GM21723 (cell line): Measurements from ENCODE around the gene TBX4.
"Not testable (repeated sequence)": the region's sequence is repeated elsewhere in the genome, so short reads cannot be mapped to it uniquely, and the experiment has no call there.

ENCODE experiments used
- ATAC-seq: cut with Tn5 transposase; IDR thresholded peaks from one replicate; pipeline ENCODE4 v1.9.1; 2021; ENCODE audit warnings: mild to moderate bottlenecking, moderate library complexity; ENCODE audit not compliant: unreplicated experiment

TBX4 gene

DNA sequence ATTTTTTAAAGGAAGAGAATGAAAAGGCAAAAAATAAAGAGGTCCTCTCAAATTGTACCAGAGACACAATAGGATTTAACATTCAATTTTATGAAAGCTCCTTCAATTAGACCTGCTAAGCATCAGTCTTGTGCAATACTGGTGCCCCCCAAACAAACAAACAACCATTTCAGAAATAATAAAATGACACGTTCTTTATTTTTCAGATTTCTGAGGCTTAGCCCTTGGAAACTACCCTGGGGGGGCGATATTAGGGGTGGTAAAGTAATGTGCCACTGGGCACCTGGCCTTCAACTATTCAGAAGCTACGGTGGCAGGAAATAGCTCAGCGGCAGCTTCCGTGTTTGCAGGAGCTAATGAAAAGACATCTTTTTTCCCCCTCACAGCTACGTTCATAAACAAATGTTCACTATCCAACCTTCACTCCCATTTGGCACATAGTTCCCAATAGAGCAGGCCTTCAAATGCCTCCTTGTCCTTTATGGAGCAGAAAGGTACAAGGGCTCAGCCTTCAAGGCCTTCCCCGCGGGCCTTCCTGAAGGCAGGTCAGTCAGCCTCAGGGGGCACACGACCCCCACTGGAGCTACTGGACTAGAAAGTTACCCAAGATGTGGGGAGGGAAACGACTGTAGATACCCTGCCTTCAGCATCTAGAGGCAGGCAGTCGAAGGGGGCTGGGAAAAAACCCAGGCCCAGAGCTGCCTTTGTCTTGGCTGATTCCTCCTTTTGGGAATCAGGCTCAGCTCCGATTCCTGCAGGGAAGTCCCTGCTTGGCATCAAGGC is 44.1 kb downstream of the TBX4 start:
- ATAC-seq, result no peak

DNA sequence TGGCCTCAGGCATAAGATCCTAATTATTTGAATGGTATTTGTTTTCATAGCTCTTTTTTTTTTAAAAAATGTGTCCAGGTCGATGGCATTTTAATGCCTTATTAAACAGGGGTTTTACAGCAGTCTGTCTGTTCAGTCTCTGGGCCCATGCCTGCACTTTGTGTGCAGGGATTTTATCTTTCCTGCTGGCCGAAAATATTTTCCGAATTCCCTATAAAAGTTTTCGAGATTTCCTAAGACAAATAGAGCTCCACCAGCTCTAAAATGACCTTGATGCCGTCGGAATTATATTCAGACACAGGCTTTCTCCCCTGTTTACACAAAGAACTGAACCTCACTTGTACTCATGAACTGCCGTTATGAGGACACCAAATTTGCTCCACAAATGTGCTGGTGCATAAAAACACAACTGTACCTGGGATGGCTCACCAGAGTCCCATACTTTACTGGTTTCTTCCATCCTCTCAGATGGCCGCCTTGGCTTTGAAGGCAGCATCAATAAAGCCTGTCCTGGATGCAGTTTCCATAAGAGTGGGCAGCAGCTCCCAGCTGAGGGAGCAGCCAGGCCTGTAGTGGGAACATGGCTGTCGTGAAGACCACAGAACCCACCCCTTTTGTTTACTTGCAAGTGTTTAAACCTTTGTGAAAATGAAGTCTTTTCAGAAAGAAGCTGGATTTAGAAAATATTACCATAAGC is 44.9 kb downstream of the TBX4 start:
- no peak for ATAC-seq

DNA sequence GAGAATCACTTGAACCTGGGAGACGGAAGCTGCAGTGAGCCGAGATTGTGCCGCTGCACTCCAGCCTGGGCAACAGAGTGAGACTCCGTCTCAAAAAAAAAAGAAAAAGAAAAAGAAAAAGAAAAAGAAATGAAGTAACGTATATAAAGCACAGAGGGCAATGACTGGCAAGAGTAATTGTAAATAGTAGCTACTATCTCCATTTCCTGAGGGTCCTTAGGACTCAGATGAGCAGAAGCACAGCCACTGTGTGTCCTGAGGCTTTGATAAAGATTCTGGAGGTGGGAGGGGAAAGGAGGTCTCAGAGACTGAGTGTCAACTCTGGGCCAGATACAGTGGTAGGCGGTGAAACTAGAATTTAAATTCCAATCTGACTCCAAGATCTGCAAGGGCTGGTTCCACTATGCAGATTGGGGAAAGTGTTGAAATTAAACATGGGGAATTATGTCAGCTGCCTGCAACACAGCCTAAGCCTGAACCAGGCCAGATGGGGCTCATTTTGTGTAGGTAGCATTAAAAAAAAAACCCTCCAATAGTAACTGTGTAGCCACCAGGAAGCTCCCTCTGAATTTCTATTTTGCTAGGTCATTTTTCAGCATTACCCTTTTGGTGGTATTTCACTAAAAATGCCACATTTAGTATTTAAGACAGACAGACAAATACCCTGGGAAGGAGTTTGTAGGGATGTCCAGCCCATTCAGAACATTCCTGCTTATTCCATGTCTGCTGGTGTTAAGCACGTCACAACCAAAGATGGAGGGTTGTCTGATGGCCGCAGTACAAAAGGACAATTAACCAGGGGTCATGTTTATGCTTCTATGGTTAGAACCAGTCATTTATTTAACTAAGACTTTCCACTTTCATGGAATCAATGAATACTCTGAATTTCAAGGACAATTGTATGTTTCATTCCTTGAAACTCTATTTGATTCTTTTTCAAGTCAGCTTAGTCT is 46.1 kb downstream of the TBX4 start:
- ATAC-seq, result no peak

- no peak for ATAC-seq
These were observed 47.4 kb downstream of the TBX4 start for GRCh38 chr17:61499632-61500031.

DNA sequence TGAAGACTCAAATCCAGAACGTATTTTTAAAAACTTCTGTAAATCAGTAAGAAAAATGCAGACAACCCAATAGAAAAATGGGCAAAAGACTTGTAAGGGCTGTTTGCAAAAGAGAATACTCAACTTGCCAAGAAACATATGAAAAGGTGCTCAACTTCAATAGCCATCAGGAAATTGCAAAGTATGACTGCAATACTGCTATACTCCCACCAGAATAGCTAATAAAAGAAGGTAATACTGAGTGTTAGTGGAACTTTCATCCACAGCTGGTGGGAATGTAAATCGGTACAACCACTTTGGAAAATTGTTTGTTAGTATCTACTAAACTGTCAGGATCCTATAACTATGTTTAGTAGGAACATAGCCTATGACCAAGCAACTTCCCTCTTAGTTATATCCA is 48.1 kb downstream of the TBX4 start:
- ATAC-seq, result no peak

GRCh38 chr17:61502292-61502691 is 50.1 kb downstream of the TBX4 start:
- ATAC-seq, result no peak

DNA sequence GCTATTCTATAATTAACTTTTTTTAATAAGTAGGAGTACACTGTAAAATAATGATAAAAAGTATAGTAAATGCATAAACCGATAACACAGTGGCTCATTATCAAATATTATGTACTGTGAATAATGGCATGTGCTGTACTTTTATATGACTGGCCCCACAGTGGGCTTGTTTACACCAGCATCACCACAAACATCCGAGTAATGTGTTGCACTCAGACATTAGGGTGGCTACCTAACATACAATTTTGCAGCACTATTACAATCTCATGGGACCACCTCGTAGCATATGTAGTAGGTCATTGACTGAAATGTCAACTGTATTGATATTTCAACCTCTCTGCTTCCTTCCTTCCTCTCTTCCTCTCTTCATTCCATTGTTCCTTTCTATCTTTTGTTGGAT is 51.7 kb downstream of the TBX4 start:
- no peak for ATAC-seq

DNA sequence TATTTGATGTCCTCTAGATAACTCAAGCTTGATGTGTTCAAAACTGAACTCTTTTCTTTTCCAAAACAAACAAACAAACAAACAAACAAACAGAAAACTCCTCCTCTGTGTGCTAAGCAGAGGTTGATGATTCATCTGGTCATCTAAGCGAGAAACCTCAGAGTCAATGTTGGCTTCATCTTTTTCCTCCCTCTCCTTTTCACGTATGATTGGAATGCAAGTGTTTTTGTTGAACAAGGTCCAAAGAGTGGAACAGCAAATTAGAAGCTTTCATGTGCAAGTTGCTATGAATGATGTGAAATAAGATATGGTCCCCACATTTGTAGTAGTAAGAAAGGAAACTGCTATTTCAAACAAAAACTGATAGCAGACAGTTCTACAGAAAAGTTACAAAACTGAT is 52.5 kb downstream of the TBX4 start:
- ATAC-seq, result no peak

DNA sequence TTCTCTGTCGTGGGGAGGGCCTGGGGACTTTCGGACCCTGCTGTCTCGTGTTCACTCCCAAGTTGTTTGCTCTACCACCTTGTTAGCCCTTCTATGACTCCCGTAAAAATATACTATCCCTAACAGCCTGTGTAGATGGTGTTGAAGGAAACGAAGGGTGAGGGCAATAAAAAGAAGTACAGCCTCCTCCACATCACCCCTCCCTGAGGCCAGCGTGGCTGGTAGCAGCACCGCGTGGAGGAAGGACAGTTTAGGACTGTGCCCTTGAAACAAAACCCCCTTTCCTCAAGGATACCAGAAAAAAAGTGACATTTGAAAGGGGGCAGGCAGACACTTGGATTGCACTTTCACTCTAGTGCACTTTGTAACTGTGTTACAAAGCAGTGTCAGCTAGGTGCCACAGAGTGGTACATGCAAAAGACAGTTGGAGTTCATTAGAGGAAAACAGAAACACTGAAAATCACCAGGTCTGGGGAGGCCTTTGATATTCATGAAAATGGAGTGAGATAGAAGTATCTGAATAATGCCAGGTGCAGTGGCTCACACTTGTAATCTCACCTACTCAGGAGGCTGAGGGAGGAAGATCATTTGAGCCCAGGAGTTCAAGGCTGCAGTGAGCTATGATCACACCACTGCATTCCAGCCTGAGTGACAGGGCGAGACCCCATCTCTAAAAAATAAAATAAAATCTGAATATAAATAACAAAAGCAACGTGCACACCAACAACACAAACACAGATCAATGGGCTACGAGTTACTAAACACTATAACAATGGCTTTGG is 53.8 kb downstream of the TBX4 start:
- no peak for ATAC-seq

GRCh38 chr17:61507383-61508066 is 55.3 kb downstream of the TBX4 start:
- no peak for ATAC-seq

DNA sequence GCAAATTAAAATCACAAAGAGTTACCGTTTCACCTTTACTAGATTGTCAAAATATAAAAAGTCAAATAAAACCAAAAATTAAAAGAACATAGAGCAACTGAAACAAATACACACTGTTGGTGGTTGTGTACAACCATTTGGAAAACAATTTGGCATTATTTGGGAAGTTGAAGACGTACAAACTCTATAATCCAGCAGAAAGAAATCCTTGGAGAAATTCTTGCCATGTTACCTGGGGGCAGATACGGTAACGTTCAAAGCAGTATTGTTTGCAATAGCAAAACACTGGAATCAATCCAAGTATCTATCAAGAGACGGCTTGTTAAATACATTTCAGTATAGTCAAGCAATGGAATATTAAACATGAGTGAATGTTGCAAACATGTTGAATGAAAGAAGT is 56.7 kb downstream of the TBX4 start:
- ATAC-seq, result no peak

GRCh38 chr17:61509454-61509853 is 57.2 kb downstream of the TBX4 start:
- ATAC-seq, result not testable (repeated sequence)

GRCh38 chr17:61510237-61510636 is 58.0 kb downstream of the TBX4 start:
- no peak for ATAC-seq

GRCh38 chr17:61510991-61511390 is 58.8 kb downstream of the TBX4 start:
- no peak for ATAC-seq

GRCh38 chr17:61511480-61512182 is 59.4 kb downstream of the TBX4 start:
- no peak for ATAC-seq

DNA sequence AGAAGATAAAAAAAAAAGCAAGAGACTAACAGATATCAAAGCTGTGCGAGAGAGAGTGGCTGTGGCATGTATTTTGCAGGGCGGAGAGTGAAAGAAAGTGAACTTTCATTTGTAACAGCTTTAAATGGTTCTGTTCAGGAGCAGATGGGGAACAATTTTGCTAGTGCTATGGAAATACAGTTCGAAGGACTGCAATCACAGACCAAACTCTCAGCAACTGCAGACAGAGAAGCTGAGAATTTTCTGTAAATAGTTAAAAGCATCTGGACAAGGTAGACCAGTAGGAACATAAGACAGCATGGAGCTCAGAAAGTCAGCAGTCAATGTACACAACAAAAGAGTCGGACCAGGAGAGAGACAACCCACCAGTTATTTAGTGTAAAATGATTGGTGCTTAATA is 62.3 kb downstream of the TBX4 start:
- ATAC-seq, result no peak

- ATAC-seq, result no peak
These were observed 65.0 kb downstream of the TBX4 start for GRCh38 chr17:61517265-61517664.

DNA sequence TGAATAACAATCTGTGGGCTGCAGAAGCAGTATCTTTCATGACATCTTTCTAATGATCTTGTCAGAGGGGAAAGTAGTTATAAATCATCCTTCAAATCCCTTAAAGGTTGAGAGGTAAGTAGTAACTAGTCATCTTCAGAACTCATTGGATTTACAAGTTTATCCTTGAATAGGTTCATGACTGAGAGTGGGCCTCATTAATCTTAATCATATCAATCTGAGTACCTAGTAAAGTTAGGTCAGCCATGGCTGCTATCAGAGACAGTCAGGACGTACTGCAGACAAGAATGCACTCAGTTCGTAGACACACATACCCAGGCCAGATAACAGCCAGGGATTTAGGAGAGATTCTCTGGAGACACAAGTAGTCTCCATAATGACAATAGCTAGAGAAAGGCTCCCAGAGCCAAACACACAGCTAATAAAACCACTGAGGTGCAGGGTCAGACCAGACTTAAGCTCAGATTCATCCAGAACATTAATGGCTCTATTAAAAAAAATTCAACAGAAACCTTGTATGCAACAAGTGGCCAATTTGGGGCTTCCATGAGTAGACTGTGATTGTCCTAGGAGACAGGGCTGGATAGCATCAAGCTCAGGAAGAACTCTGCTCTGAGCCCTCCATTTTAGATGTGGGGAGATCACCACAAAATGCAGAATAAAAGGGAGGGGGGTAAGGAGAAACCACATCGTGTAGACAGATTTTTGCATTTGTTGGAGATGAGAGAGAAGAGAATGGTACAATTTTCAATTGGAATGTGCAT is 65.8 kb downstream of the TBX4 start:
- no peak for ATAC-seq

- no peak for ATAC-seq
These were observed 66.9 kb downstream of the TBX4 start for GRCh38 chr17:61519139-61519538.
